Neural progenitor cell (in vitro differentiated cells): Measurements from ENCODE around the gene MGLL. TPM values are rescaled to one million over a fixed set of nuclear protein-coding genes. Genes with fewer than 3 reads are reported as not detected.

Experiments
- DNase-seq: peaks from one replicate; pipeline ENCODE4 v3.0.0-alpha.2; 2016; ENCODE audit warnings: low spot score
- H2AFZ ChIP-seq: fragments of 200-600 bp; sonication (generic); replicated peaks from 2 replicates; pipeline ENCODE4 v1.6.1; 2016; ENCODE audit warnings: antibody characterized with exemption
- H3F3A ChIP-seq: fragments of 200-600 bp; sonication (generic); 2 replicates; pipeline ENCODE4 v1.6.1; 2016; ENCODE audit warnings: antibody characterized with exemption, low read depth
- H3K27ac ChIP-seq: fragments of 200-600 bp; sonication (generic); 2 replicates; pipeline ENCODE4 v1.5.1; 2016; ENCODE audit warnings: mild to moderate bottlenecking
- H3K27me3 ChIP-seq: fragments of 200-600 bp; sonication (generic); 2 replicates; pipeline ENCODE4 v1.6.1; 2016; ENCODE audit warnings: mild to moderate bottlenecking, moderate library complexity
- H3K36me3 ChIP-seq: fragments of 200-600 bp; sonication (generic); 2 replicates; pipeline ENCODE4 v1.5.1; 2016
- H3K4me1 ChIP-seq: fragments of 200-600 bp; sonication (generic); 2 replicates; pipeline ENCODE4 v1.6.1; 2016; ENCODE audit warnings: mixed run types
- H3K4me2 ChIP-seq: fragments of 200-600 bp; sonication (generic); 2 replicates; pipeline ENCODE4 v1.6.1; 2016
- H3K4me3 ChIP-seq: fragments of 200-600 bp; sonication (generic); 2 replicates; pipeline ENCODE4 v1.5.1; 2016
- H3K79me2 ChIP-seq: fragments of 200-600 bp; sonication (generic); 2 replicates; pipeline ENCODE4 v1.6.1; 2016; ENCODE audit warnings: low read depth
- H3K9ac ChIP-seq: fragments of 200-600 bp; sonication (generic); 2 replicates; pipeline ENCODE4 v1.6.1; 2016
- H3K9me3 ChIP-seq: fragments of 200-600 bp; sonication (generic); 2 replicates; pipeline ENCODE4 v1.5.1; 2016; ENCODE audit warnings: low read depth
- H4K20me1 ChIP-seq: fragments of 200-600 bp; sonication (generic); 2 replicates; pipeline ENCODE4 v1.6.1; 2016; ENCODE audit warnings: low read depth
- H3K27ac Mint-ChIP-seq: 3 replicates; pipeline ENCODE4 v1.8.0; 2021; ENCODE audit warnings: mixed read lengths
- H3K27me3 Mint-ChIP-seq: 2 replicates; pipeline ENCODE4 v1.8.0; 2022; ENCODE audit warnings: low read depth, mild to moderate bottlenecking, inconsistent platforms, moderate library complexity, mixed read lengths; ENCODE audit not compliant: insufficient read depth
- H3K36me3 Mint-ChIP-seq: 3 replicates; pipeline ENCODE4 v1.8.0; 2021; ENCODE audit warnings: mixed read lengths
- H3K4me1 Mint-ChIP-seq: 3 replicates; pipeline ENCODE4 v1.8.0; 2021; ENCODE audit warnings: mixed read lengths
- H3K4me3 Mint-ChIP-seq: 3 replicates; pipeline ENCODE4 v1.8.0; 2021; ENCODE audit warnings: mild to moderate bottlenecking, moderate library complexity, mixed read lengths
- H3K9me3 Mint-ChIP-seq: 3 replicates; pipeline ENCODE4 v1.8.0; 2020; ENCODE audit warnings: mixed read lengths
- EZH2 ChIP-seq: fragments of 200-600 bp; sonication (generic); IDR thresholded peaks from 2 replicates; pipeline ENCODE4 v1.6.1; 2017; ENCODE audit warnings: antibody characterized with exemption, mild to moderate bottlenecking, moderate library complexity
- EZH2phosphoT487 ChIP-seq: fragments of 200-600 bp; sonication (generic); IDR thresholded peaks from 2 replicates; pipeline ENCODE4 v1.6.1; 2017; ENCODE audit warnings: antibody characterized with exemption
- total RNA-seq: library from RNA; depleted of rRNA; stranded (reverse); fragments of >200 nt; gene quantifications from 2 replicates; pipeline ENCODE4 v1.2.3, GENCODE V29; 2015; ENCODE audit warnings: low replicate concordance
- TF ChIP-seq, protein P1 (sequence below): fragments of 200-600 bp; sonication (generic); IDR thresholded peaks from 2 replicates; pipeline ENCODE4 v1.5.1; 2017; ENCODE audit warnings: antibody characterized with exemption, mild to moderate bottlenecking

The MGLL gene
- total RNA-seq, 1 donor from 2014 or later = 0.15 TPM

DNA sequence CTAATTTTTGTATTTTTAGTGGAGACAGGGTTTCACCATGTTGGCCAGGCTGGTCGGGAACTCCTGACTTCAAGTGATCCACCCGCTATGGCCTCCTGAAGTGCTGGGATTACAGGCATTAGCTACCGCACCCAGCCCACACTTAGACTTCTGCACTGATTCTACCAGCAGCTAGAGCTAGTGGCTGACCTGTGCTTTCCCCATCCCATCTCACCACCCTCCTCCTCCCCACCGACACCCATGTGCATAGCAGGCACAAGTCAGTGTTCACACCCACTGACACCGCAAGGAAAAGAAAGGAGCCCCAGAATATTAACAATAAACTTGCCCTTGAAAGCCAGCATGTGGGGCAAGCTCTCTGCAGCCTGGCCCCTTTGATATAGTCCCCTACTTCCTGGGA, 160.7 kb downstream of the MGLL start:
- H3K79me2 ChIP-seq = no peaks in the 10 kb centered on the region
- no peaks in the 10 kb centered on the region for H3K4me1 ChIP-seq
- H2AFZ ChIP-seq = no peak overlapping the region
- H4K20me1 ChIP-seq = no peaks in the 10 kb centered on the region
- no peak overlapping the region for H3K27ac Mint-ChIP-seq
- peaks cover 37% of the 10 kb centered on the region for H3K36me3 Mint-ChIP-seq
- no peaks in the 10 kb centered on the region for H3F3A ChIP-seq
- peaks cover 4% of the 10 kb centered on the region for H3K4me1 Mint-ChIP-seq
- peaks cover 4% of the 10 kb centered on the region for H3K27me3 Mint-ChIP-seq
- H3K9me3 ChIP-seq = no peaks in the 10 kb centered on the region
- H3K4me3 Mint-ChIP-seq = no peak overlapping the region
- no peak overlapping the region for H3K4me2 ChIP-seq
- DNase-seq = no peak
- H3K4me3 ChIP-seq = no peak overlapping the region
- H3K36me3 ChIP-seq = no peaks in the 10 kb centered on the region
- no peaks in the 10 kb centered on the region for H3K27me3 ChIP-seq
- TF ChIP-seq EZH2 = no peak
- no peak for TF ChIP-seq EZH2phosphoT487
- TF ChIP-seq, protein P1, sequence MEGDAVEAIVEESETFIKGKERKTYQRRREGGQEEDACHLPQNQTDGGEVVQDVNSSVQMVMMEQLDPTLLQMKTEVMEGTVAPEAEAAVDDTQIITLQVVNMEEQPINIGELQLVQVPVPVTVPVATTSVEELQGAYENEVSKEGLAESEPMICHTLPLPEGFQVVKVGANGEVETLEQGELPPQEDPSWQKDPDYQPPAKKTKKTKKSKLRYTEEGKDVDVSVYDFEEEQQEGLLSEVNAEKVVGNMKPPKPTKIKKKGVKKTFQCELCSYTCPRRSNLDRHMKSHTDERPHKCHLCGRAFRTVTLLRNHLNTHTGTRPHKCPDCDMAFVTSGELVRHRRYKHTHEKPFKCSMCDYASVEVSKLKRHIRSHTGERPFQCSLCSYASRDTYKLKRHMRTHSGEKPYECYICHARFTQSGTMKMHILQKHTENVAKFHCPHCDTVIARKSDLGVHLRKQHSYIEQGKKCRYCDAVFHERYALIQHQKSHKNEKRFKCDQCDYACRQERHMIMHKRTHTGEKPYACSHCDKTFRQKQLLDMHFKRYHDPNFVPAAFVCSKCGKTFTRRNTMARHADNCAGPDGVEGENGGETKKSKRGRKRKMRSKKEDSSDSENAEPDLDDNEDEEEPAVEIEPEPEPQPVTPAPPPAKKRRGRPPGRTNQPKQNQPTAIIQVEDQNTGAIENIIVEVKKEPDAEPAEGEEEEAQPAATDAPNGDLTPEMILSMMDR = no peak
- no peaks in the 10 kb centered on the region for H3K9me3 Mint-ChIP-seq
- H3K9ac ChIP-seq = no peak overlapping the region
- H3K27ac ChIP-seq = no peak overlapping the region

DNA sequence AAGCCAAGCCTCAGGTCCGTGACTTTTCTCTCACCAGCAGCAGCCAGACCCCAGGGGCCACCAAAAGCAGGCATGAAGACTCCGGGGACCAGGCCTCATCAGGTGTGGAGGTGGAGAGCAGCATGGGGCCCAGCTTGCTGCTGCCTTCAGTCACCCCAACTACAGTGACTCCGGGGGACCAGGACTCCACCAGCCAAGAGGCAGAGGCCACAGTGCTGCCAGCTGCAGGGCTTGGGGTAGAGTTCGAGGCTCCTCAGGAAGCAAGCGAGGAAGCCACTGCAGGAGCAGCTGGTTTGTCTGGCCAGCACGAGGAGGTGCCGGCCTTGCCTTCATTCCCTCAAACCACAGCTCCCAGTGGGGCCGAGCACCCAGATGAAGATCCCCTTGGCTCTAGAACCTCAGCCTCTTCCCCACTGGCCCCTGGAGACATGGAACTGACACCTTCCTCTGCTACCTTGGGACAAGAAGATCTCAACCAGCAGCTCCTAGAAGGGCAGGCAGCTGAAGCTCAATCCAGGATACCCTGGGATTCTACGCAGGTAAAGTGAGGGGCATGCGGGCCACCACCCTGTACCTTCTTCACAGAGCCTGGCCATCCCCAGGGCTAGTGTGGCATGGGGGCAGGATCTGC, 161.6 kb downstream of the MGLL start:
- DNase-seq = no peak
- H3K9me3 ChIP-seq = no peaks in the 10 kb centered on the region
- TF ChIP-seq, protein P1 = no peak
- TF ChIP-seq EZH2 (no peak), EZH2phosphoT487 (no peak)
- H3K4me1 ChIP-seq = no peaks in the 10 kb centered on the region
- no peak overlapping the region for H3K4me3 ChIP-seq
- Mint-ChIP-seq H3K9me3 (no peaks in the 10 kb centered on the region), H3K27me3 (peaks cover 2% of the 10 kb centered on the region), H3K4me3 (no peak overlapping the region), H3K27ac (no peak overlapping the region), H3K4me1 (peaks cover 4% of the 10 kb centered on the region), H3K36me3 (peaks cover 31% of the 10 kb centered on the region)
- no peaks in the 10 kb centered on the region for H3K27me3 ChIP-seq
- H3K27ac ChIP-seq = no peak overlapping the region
- H3K9ac ChIP-seq = no peak overlapping the region
- H2AFZ ChIP-seq = no peak overlapping the region
- H3K79me2 ChIP-seq = no peaks in the 10 kb centered on the region
- H3K4me2 ChIP-seq = no peak overlapping the region
- no peaks in the 10 kb centered on the region for H4K20me1 ChIP-seq
- H3F3A ChIP-seq = no peaks in the 10 kb centered on the region
- H3K36me3 ChIP-seq = no peaks in the 10 kb centered on the region

DNA sequence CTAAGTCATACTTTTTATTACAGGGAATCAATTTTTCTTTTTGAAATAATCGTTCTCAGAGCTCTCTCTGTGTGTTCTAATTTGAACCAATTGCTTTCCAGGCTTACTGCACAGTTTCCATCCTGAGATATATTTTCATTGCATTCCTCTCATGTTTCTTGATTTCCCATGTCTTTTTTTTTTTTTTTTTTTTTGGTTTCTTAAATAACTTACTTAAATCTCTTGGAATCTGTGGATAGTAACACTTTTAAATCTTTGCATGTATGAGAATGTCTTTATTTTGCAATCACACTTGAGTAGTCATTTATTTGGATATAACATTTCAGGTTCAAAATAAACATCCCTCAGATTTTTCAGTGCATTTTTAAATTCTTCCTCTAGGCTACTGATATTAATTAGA, 164.1 kb downstream of the MGLL start:
- H3K27me3 Mint-ChIP-seq = peaks cover under 1% of the 10 kb centered on the region
- peaks cover 15% of the 10 kb centered on the region for H3K36me3 Mint-ChIP-seq
- Histone ChIP-seq H3K4me2 (no peak overlapping the region), H3K9ac (no peak overlapping the region), H2AFZ (no peak overlapping the region), H3K79me2 (no peaks in the 10 kb centered on the region), H4K20me1 (no peaks in the 10 kb centered on the region), H3K27ac (no peak overlapping the region), H3K36me3 (no peaks in the 10 kb centered on the region), H3K27me3 (no peaks in the 10 kb centered on the region), H3K4me3 (no peak overlapping the region), H3F3A (no peaks in the 10 kb centered on the region), H3K9me3 (no peaks in the 10 kb centered on the region), H3K4me1 (no peaks in the 10 kb centered on the region)
- DNase-seq = no peak
- peaks cover 4% of the 10 kb centered on the region for H3K4me1 Mint-ChIP-seq
- TF ChIP-seq EZH2 (no peak), EZH2phosphoT487 (no peak)
- TF ChIP-seq, protein P1 = no peak
- no peak overlapping the region for H3K4me3 Mint-ChIP-seq
- no peaks in the 10 kb centered on the region for H3K9me3 Mint-ChIP-seq
- H3K27ac Mint-ChIP-seq = no peak overlapping the region
